GM10847 (cell line): ENCODE data around the gene P4HB.

Source experiments
- POLR2A ChIP-seq: IDR thresholded peaks from 2 replicates; pipeline ENCODE4 v1.6.1; 2011; ENCODE audit not compliant: insufficient read length; ENCODE audit errors: extremely low read depth

The P4HB gene

GRCh38 chr17:81859906-81860755 is at the start of gene P4HB:
Gene P4HB, minus strand, starts transcription at chr17:81860535. Its CDS starts 64 bp downstream, at chr17:81860471.
- peak; percentile 97 for TF ChIP-seq POLR2A

GRCh38 chr17:81909231-81909630 is 48.9 kb upstream of the P4HB start:
- TF ChIP-seq POLR2A: no peak

GRCh38 chr17:81908793-81909192 is 48.5 kb upstream of the P4HB start:
- TF ChIP-seq POLR2A: no peak

GRCh38 chr17:81907219-81908145 is 47.1 kb upstream of the P4HB start:
- TF ChIP-seq POLR2A: no peak

GRCh38 chr17:81906476-81907218 is 46.3 kb upstream of the P4HB start:
- TF ChIP-seq POLR2A: no peak

GRCh38 chr17:81905993-81906392 is 45.7 kb upstream of the P4HB start:
- no peak for TF ChIP-seq POLR2A

- no peak for TF ChIP-seq POLR2A
Observed at GRCh38 chr17:81905424-81905875, 45.1 kb upstream of the P4HB start.

GRCh38 chr17:81904600-81905423 is 44.5 kb upstream of the P4HB start:
- TF ChIP-seq POLR2A: no peak

- TF ChIP-seq POLR2A: no peak
Observed at GRCh38 chr17:81903896-81904599, 43.7 kb upstream of the P4HB start.

GRCh38 chr17:81903415-81903831 is 43.1 kb upstream of the P4HB start:
- TF ChIP-seq POLR2A: no peak

- no peak for TF ChIP-seq POLR2A
Observed at GRCh38 chr17:81902653-81903414, 42.5 kb upstream of the P4HB start.

- no peak for TF ChIP-seq POLR2A
Observed at GRCh38 chr17:81902023-81902652, 41.8 kb upstream of the P4HB start, which contains the start of gene NPB. Gene NPB, plus strand, starts transcription at chr17:81902238. Its CDS starts 40 bp downstream, at chr17:81902278.

GRCh38 chr17:81901167-81902022 is 41.1 kb upstream of the P4HB start:
- no peak for TF ChIP-seq POLR2A
